Measurements from ENCODE around the gene BRPF1.

BRPF1 gene

DNA sequence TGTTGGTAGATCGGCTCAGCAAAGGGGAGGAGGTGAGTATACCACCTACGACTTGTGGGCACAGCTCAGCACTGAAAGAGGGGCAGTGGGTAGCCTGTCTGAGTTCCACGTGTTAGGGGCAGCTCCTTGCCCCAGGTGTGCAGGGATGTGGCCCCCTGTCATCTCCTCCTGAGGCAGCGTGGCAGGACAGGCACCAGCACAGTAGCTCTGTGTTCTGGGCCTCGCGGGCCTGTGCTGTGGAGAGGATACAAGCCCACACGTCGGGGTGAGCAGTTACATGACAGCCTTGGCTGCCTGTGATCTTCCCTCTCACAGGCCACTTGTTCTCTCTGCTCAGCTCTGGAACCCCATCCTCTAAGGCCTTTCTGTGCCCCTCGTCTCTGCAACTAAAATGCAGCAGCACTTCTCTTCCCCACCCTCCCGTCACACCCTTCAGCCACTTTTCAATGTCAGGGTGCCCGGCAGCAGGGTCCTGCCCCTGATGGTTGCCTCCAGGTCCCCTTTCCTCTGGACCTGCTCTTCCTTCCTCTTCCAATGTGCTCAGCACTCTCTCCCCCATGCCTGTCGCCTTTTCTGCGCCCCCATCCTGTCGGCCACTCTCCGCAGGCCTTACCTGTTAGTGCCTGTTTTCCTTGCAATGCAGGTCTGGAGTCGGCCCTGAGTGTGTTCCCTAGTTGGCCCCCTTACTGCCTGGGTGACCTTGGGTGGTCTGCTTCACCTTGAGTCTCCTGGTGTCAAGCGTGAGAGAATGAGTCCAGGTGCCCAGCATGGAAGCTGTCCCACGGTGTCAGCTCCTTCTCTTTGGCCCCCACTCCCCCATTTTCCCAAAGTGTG lies 46.1 kb upstream of the BRPF1 start:
- no peaks in the 10 kb centered on the region for H3K79me2 ChIP-seq (ENCODE audit: control insufficient read depth, low read length)
- no peak overlapping the region for H3K4me2 ChIP-seq (ENCODE audit: low read length)
- no peak overlapping the region for H3K27ac ChIP-seq (ENCODE audit: low read depth, low read length)
- no peaks in the 10 kb centered on the region for H3F3A ChIP-seq (ENCODE audit: control insufficient read depth, insufficient read depth)
- no peaks in the 10 kb centered on the region for H3K9me3 ChIP-seq (ENCODE audit: control insufficient read depth, insufficient read depth, low read length)
- no peak overlapping the region for H3K4me3 ChIP-seq (ENCODE audit: low read length)
- peaks cover 3% of the 10 kb centered on the region for H3K4me1 ChIP-seq (ENCODE audit: control insufficient read depth, low read length)
- no peaks in the 10 kb centered on the region for H3K9me2 ChIP-seq (replicated peaks; ENCODE audit: control insufficient read depth, low read length)
- H3K36me3 ChIP-seq (ENCODE audit: control insufficient read depth, low read length), result peaks cover 93% of the 10 kb centered on the region
- no peaks in the 10 kb centered on the region for H3K27me3 ChIP-seq (ENCODE audit: control insufficient read depth, low read length)
- no peaks in the 10 kb centered on the region for H4K20me1 ChIP-seq (ENCODE audit: control insufficient read depth, insufficient read depth, low read depth, low read length)
- TF ChIP-seq, protein P1, sequence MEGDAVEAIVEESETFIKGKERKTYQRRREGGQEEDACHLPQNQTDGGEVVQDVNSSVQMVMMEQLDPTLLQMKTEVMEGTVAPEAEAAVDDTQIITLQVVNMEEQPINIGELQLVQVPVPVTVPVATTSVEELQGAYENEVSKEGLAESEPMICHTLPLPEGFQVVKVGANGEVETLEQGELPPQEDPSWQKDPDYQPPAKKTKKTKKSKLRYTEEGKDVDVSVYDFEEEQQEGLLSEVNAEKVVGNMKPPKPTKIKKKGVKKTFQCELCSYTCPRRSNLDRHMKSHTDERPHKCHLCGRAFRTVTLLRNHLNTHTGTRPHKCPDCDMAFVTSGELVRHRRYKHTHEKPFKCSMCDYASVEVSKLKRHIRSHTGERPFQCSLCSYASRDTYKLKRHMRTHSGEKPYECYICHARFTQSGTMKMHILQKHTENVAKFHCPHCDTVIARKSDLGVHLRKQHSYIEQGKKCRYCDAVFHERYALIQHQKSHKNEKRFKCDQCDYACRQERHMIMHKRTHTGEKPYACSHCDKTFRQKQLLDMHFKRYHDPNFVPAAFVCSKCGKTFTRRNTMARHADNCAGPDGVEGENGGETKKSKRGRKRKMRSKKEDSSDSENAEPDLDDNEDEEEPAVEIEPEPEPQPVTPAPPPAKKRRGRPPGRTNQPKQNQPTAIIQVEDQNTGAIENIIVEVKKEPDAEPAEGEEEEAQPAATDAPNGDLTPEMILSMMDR (IDR thresholded peaks at IDR 0.05; ENCODE audit: low read depth, low read length, poor library complexity, severe bottlenecking), result no peak

DNA sequence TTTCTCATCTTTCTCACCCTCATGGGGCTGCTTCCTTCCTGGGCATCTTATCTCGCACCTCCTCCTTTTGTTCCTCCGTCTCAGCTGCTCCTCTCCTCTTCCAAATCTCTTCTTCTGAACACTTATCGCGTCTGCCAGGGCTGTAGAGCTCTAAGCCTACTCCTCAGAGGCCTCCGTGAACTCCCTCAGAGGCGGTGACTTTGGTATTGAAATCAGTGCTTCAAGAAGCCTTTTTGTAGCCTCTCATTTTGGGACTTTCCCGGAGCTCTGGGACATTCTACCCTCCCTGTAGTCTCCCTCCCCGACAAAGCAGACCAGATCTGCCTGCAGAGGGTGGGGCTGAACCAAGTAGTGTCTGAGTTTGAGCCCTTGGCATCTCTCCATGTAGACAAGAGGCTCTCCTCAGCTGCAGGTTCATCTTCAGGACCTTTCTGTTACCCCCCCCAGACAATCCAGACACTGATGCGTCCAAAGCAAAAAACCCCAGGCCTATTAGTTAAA lies 45.4 kb upstream of the BRPF1 start:
- peaks cover 96% of the 10 kb centered on the region for H3K36me3 ChIP-seq (ENCODE audit: control insufficient read depth, low read length)
- H3K27me3 ChIP-seq (ENCODE audit: control insufficient read depth, low read length), result no peaks in the 10 kb centered on the region
- no peak overlapping the region for H3K4me3 ChIP-seq (ENCODE audit: low read length)
- H3K9me2 ChIP-seq (replicated peaks; ENCODE audit: control insufficient read depth, low read length), result no peaks in the 10 kb centered on the region
- no peaks in the 10 kb centered on the region for H3K79me2 ChIP-seq (ENCODE audit: control insufficient read depth, low read length)
- H4K20me1 ChIP-seq (ENCODE audit: control insufficient read depth, insufficient read depth, low read depth, low read length), result 0 out of 2 replicates have a peak, but pooled peaks cover 4% of the 10 kb centered on the region
- H3K9me3 ChIP-seq (ENCODE audit: control insufficient read depth, insufficient read depth, low read length), result no peaks in the 10 kb centered on the region
- peaks cover 9% of the 10 kb centered on the region for H3K4me1 ChIP-seq (ENCODE audit: control insufficient read depth, low read length)
- H3F3A ChIP-seq (ENCODE audit: control insufficient read depth, insufficient read depth), result no peaks in the 10 kb centered on the region
- H3K4me2 ChIP-seq (ENCODE audit: low read length), result no peak overlapping the region
- no peak overlapping the region for H3K27ac ChIP-seq (ENCODE audit: low read depth, low read length)
- TF ChIP-seq, protein P1 (IDR thresholded peaks at IDR 0.05; ENCODE audit: low read depth, low read length, poor library complexity, severe bottlenecking), result no peak
- no peak for TF ChIP-seq EZH2phosphoT487 (IDR thresholded peaks at IDR 0.05; ENCODE audit: borderline replicate concordance, low read length)

DNA sequence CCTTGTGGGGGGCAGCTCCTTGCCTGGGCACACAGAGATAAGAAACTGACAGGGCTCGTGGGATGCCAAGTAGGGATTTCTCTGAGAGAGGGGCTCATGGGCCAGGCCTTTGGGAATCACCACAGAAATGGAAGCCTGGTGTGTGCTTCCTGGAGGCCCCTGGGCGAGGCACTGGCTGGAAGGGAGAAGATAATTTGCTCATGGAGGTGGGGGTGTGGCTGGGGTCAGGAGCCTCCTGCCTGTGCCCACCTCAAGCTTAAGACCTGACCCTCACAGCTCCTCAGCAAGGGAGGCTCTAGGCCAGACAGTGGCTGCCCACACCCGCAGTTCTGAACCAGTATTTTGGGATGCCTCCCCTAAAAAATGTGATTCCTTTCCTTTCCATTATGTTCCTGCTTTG lies 44.8 kb upstream of the BRPF1 start:
- Histone ChIP-seq H3K36me3 (ENCODE audit: control insufficient read depth, low read length) (peaks cover 96% of the 10 kb centered on the region), H4K20me1 (ENCODE audit: control insufficient read depth, insufficient read depth, low read depth, low read length) (0 out of 2 replicates have a peak, but pooled peaks cover 4% of the 10 kb centered on the region)
- TF ChIP-seq EZH2phosphoT487 (IDR thresholded peaks at IDR 0.05; ENCODE audit: borderline replicate concordance, low read length), result no peak
- TF ChIP-seq, protein P1 (IDR thresholded peaks at IDR 0.05; ENCODE audit: low read depth, low read length, poor library complexity, severe bottlenecking), result no peak

More for the DNA sequence above, 44.8 kb upstream of the BRPF1 start:
- H3K27me3 ChIP-seq (ENCODE audit: control insufficient read depth, low read length), result no peaks in the 10 kb centered on the region
- H3F3A ChIP-seq (ENCODE audit: control insufficient read depth, insufficient read depth), result no peaks in the 10 kb centered on the region
- H3K27ac ChIP-seq (ENCODE audit: low read depth, low read length), result no peak overlapping the region
- no peaks in the 10 kb centered on the region for H3K9me3 ChIP-seq (ENCODE audit: control insufficient read depth, insufficient read depth, low read length)
- H3K79me2 ChIP-seq (ENCODE audit: control insufficient read depth, low read length), result no peaks in the 10 kb centered on the region
- no peak overlapping the region for H3K4me3 ChIP-seq (ENCODE audit: low read length)
- no peak overlapping the region for H3K4me2 ChIP-seq (ENCODE audit: low read length)
- H3K4me1 ChIP-seq (ENCODE audit: control insufficient read depth, low read length), result peaks cover 12% of the 10 kb centered on the region
- H3K9me2 ChIP-seq (replicated peaks; ENCODE audit: control insufficient read depth, low read length), result no peaks in the 10 kb centered on the region
